GM19193 (cell line): ENCODE results near the gene CDKN2AIP.

Source experiments
- POLR2A ChIP-seq: IDR thresholded peaks from 4 replicates; pipeline ENCODE4 v1.6.1; 2011; ENCODE audit not compliant: insufficient read depth, insufficient read length; ENCODE audit errors: extremely low read depth

The CDKN2AIP gene, protein sequence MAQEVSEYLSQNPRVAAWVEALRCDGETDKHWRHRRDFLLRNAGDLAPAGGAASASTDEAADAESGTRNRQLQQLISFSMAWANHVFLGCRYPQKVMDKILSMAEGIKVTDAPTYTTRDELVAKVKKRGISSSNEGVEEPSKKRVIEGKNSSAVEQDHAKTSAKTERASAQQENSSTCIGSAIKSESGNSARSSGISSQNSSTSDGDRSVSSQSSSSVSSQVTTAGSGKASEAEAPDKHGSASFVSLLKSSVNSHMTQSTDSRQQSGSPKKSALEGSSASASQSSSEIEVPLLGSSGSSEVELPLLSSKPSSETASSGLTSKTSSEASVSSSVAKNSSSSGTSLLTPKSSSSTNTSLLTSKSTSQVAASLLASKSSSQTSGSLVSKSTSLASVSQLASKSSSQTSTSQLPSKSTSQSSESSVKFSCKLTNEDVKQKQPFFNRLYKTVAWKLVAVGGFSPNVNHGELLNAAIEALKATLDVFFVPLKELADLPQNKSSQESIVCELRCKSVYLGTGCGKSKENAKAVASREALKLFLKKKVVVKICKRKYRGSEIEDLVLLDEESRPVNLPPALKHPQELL

DNA sequence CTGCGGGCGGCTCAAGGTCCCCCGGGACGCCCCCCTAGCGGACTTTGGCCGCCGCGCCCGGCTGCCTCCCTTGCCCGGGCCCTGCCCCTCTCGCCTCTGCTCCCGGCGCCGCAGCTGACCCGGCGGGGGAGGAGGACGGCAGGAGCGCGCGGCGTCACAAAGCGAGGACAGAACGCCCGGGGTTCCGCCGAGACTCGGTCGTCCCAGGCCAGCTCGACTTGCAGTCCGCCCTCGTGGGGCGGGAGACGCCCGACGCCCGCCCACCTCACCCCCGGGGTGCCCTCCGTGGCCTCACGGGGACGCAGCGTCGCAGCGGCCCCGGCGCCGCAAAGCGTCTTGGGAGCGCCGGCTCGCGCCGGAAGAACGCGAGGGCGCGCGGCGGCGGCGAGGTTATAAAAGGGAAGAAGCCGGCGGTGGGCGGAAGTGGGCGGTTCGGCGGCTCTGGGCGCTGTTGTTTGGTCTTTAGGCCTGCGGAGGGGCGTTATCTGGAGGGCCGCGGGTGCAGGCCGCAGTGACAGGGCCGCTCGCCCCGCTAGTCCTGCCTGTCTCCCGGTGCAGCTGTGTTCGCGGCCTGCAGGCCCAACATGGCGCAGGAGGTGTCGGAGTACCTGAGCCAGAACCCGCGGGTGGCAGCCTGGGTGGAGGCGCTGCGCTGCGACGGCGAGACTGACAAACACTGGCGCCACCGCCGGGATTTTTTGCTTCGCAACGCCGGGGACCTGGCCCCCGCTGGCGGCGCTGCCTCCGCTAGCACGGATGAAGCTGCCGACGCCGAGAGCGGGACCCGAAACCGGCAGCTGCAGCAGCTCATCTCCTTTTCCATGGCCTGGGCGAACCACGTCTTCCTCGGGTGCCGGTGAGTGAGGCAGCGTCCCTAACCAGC lies at the start of gene CDKN2AIP:
CDKN2AIP (plus strand) TSS at position 423 of the 883 bp plus-strand sequence; CDS start at position 585, 162 bp downstream.
- TF ChIP-seq POLR2A: peak; percentile 95

DNA sequence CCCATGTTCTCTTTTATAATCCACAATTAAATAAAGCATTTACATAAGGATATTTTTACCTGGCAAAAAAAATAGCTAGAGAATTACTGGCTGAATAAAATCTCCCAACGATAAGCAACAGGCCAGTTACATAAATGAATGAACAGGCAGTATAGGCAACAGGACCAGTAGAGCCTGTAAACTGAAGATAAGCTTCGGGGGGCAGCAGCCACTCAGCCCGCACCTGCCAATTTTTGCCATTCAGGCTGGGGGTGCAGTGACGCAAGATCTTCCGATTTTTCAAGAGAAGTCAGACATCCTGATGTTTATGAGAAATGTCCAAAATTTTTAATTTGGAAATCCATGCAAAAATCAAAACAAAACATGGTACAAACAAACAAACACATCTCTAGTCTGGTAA lies 49.0 kb upstream of the CDKN2AIP start:
- TF ChIP-seq POLR2A: no peak

DNA sequence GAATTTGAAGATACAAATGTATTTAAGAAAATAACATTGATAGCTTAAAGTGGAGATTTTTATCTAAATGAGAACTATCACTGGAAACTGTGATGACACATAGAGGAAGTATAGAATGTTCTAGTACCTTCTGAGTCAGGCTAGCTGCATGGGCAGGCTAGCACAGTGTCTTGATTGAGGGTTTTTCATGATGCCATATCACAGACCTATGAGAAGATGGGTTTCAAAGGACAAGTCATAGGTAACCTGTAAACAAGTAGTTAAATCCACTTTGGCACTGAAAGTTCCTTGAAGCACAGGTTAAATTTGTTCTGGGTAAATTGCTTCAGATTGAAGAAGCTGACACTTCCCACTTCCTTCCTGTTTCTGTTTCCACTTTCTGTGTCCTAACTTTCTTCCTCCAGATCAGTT lies 48.2 kb upstream of the CDKN2AIP start:
- TF ChIP-seq POLR2A: no peak

DNA sequence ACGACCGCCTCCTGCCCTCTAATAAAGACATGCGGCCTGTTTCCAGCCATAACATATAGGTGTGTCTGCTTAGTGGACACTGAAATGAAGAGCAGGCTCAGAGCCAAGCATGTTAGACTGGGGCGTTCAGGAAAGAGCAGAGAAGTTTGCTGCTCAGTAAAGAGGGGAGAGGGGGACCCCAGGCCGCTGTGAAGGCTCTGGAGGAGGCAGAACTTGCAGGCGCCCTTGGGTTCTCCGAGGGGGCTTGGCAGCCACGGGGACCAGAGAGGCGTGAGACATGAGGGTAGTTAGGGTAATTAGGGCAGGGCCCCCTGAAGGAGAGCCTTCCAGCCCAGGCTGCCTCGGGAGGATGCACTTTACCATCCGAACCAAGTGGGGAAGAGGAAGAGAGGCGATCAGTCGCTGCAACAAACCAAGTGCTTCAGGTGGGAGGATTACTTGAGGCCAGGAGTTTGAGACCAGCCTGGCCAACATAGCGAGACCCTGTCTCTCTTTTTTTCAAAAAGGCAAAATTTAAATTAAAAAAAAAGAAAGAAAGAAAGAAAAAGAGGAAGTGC lies 46.6 kb upstream of the CDKN2AIP start:
- TF ChIP-seq POLR2A: no peak

DNA sequence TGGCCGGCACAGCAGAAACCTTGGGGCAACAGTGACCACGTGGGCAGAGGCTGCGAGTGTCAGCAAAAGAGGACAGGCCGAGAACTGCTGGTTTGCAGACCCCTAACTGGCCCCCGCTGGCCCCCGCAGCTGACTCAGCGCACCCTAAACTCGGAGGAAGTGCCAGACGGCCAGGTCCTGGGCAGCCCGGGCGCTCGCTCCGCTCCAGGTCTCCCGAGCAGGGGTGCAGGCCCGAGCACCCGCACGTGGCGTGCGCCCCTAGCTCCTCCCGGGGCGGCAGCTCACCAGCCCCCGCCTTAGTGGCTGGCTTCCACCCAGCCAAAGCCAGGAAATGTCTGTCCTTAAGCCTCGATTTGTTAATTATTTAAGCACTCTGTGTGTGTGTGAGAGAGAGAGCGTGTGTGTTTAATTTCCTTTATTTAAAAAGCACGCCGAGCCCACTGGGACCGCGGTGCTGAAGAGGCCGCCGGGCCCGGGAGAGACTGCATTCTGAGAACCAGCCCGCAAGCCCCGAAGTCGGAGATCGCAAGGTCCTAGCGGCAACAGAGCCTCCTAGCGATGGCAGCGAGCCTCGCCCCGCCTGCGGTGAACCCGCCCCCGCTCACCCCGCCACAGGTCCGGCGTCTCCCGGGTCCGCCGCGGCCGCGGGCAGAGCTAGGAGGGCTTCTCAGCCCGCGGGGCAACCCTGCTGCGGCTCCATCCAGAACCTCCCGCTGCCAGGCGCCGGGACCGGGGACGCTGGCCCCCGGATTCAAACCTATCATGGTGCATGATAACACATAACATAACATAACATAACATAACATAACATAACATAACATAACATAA lies 45.9 kb upstream of the CDKN2AIP start:
- no peak for TF ChIP-seq POLR2A

DNA sequence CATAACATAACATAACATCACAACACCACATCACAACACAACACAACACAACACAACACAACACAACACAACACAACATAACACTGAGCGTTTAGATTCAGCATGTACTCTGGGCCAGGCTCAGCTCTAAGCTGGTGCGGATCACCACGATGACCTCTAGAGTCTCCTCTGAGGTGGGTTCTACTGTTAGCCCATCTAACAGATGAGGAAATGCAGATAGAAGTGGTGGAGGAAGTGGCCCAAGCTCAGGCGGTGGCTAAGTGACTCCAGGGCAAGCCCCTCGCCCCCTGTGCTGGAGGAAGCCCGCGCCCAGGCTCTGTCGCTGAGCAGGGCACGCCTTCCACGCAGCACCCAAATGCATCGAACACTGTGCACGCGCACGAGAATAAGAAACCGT lies 45.3 kb upstream of the CDKN2AIP start:
- TF ChIP-seq POLR2A: no peak

DNA sequence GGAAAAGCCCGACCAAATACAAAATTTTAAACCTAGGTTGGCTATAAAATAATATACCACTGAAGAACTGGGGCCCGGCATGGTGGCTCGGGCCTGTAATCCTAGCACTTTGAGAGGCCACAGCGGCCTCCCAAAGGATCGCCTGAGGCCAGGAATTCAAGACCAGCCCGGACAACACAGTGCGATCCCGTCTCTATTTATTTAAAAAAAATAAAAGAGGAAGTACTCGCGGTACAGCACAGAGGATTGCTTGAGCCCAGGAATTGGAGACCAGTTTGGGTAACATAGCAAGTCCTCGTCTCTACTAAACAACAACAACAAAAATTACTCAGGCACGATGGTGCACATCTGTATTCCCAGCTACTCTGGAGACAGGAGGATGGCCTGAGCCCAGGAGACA lies 44.8 kb upstream of the CDKN2AIP start:
- TF ChIP-seq POLR2A: no peak

DNA sequence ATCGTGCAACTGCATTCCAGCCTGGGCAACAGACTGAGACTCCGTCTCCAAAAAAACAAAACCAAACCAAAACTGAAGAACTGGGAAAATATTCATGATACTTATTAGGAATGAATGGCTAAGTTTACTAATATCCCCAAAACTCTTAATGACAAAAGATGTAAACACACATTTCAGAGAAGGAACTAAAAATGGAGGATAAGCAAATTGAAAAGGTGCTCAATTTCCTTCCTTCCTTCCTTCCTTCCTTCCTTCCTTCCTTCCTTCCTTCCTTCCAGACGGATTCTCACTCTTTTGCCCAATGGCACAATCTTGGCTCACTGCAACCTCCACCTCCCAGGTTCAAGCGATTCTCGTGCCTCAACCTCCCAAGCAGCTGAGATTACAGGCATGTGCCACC lies 44.4 kb upstream of the CDKN2AIP start:
- TF ChIP-seq POLR2A: no peak

DNA sequence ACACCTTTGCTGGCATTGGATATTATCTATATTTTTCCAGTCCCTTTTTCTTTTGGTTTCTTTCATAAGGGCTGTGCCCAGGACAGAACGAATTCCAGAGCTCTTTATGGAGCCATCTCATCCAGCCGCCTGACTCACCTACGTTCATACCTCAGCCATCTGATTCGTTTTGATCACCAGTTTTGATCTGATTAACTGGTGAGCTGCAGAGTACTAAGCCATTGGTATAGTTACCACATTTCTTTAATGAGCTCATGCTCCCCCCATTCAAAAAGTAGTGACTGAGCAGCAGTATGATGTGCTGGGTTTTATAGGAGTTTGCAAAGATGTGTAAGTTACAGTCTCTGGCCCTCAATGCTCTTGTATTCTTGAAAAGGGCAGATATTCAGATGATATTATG lies 43.0 kb upstream of the CDKN2AIP start:
- no peak for TF ChIP-seq POLR2A

DNA sequence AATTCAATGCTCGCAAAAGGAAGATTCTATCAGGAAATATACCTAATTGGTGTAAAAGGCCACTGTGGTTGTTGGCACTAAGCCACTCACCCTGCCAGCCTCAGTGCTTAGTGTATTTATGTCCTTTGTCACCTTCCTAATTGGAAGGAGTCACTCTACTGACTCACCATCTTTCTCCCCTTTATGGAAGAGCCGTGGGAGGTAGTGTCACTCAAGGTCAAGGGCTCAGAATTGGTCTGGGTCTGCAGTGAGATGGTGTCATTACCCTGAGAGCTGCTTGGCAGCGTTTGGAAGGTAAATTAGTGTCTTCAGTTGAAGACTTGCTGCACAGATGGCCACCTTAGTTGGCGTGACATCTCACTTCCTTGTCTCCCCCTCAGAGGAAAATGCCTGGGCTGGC lies 41.7 kb upstream of the CDKN2AIP start:
- no peak for TF ChIP-seq POLR2A

DNA sequence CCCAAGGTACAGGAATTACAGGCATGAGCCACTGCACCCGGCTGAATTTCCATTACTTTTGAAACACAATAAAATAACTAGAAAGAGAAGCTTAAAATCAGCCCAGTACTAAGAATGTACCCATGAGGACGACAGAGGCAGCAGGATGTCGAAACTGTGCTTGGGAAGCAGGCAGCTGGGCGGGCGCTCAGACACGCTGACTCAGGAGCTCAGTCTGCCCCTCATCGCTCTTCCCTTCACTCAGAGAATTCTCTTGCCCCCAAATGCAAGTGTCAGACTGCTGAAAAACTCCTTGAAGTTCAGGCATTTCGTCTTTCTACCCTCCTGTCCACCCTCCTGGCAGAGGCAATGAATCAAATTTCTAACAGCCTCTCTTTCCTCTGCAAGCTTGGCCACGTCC lies 41.0 kb upstream of the CDKN2AIP start:
- no peak for TF ChIP-seq POLR2A

DNA sequence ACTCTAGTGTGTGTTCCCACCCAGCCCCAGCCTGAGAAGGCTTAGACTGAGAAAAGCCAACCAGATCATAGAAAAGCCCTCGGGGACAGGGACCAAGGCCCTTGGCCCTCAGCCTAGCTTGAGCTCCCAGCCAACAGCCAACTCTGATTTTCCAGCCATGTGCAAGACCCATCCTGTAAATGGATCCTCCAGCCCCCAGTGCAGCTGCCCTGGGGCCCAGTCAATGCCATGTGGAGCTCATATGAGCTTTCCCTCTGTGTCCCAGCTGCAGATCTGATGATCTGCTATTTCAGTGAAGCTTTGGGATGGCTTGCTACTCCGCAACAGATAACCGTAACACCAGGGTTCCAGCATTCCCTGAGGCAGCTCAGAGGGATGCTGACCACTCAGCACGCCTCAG lies 40.5 kb upstream of the CDKN2AIP start:
- TF ChIP-seq POLR2A: no peak

DNA sequence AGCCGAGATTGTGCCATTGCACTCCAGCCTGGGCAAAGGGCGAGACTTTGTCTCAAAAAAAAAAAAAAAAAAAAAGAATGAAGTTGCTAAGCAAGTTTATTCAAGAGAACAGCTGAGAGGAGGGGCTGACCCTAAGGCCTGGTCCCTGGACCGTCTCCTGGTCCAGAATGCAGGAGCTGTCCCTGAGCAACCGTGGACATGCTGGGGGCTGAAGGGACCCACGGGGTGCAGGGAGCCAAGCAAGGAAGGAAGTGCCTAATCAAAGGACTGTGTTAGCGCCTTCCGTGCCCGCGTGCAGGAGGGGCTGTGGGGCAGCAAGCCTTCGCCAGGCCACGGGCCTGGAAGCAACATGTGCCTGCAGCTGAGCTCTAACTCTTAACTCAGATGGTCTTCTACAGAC lies 39.1 kb upstream of the CDKN2AIP start:
- no peak for TF ChIP-seq POLR2A

DNA sequence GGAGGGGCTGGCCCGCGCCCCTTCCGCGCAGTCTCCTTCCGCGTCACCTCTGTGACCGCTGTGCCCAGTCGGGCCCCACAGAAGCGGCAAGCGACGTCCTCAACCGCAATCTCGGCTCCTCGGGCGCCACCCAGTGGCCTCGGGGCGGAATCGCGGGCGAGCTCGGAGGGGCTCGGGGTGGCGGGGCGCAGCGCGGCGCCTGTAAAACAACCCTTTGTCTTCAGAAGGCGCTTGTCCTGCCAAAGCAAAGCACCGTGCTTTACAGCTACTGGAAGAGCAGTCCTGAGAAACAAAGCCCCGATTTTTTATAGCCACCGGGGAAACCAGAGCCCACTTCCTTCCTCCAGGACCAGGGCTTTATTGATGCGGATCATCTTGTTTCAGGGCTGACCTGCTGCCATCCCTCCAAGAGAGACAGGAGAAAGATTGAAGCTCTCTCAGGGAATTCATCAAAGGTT lies 37.3 kb upstream of the CDKN2AIP start:
- TF ChIP-seq POLR2A: peak; percentile 22
